Measurements from ENCODE around the gene TMEM170B.

Gene TMEM170B

DNA sequence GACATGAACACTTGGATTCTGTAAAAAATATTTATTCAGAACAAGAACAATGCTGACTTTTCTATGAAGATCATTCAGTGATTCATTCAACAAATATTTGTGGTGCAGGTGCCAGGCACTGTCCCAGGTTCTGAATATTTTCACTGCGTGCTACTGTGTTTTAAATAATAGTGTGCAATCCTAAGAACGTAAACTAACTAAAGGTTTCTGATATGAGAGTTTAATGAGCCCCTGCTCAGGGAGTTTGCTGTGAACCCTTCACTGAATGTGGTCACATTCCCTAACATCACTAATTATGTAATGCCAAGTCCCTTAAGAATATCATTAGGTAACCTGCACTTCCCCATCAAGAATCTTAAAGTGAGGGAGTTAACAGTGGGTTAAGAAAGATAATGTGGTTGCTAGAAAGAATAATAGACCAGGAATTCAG lies 1.7 kb upstream of the TMEM170B start:
- Histone ChIP-seq H3K27me3 (replicated peaks) (no peaks in the 10 kb centered on the region), H3K27ac (no peak overlapping the region), H3K36me3 (replicated peaks) (no peaks in the 10 kb centered on the region), H3K4me3 (ENCODE audit: low read depth, low read length) (no peak overlapping the region)
- TF ChIP-seq, protein P1, sequence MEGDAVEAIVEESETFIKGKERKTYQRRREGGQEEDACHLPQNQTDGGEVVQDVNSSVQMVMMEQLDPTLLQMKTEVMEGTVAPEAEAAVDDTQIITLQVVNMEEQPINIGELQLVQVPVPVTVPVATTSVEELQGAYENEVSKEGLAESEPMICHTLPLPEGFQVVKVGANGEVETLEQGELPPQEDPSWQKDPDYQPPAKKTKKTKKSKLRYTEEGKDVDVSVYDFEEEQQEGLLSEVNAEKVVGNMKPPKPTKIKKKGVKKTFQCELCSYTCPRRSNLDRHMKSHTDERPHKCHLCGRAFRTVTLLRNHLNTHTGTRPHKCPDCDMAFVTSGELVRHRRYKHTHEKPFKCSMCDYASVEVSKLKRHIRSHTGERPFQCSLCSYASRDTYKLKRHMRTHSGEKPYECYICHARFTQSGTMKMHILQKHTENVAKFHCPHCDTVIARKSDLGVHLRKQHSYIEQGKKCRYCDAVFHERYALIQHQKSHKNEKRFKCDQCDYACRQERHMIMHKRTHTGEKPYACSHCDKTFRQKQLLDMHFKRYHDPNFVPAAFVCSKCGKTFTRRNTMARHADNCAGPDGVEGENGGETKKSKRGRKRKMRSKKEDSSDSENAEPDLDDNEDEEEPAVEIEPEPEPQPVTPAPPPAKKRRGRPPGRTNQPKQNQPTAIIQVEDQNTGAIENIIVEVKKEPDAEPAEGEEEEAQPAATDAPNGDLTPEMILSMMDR (IDR thresholded peaks at IDR 0.05; ENCODE audit: low read depth, low read length, missing control alignments): no peak
- peak; percentile 56 for DNase-seq
- in situ Hi-C loops (cut with HindIII; ENCODE audit: low pct_ligation_motif_present, low sequenced_read_pairs): no loop called here

DNA sequence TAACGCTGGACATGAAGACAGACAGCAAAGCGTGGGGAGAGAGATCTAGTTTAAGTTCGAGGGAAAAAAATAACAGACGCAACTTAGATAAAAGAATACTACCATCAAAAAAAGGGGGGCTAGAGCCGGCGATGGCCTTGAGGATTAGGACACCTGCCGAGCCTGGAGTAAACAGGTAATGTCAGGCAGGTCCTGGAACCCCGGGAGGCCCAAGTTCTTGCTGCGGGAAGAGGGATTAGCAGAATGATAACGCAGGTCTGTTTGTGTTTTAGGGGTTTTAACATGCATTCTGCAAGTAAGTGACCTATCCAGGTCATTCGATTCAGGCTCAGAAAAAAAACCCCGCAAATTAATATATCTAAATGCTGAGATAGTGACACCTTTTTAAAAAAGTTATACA lies 754 bp upstream of the TMEM170B start:
- in situ Hi-C loops (cut with HindIII; ENCODE audit: low pct_ligation_motif_present, low sequenced_read_pairs): no loop called here
- Histone ChIP-seq H3K36me3 (replicated peaks) (no peaks in the 10 kb centered on the region), H3K27me3 (replicated peaks) (no peaks in the 10 kb centered on the region), H3K27ac (no peak overlapping the region), H3K4me3 (ENCODE audit: low read depth, low read length) (peak overlapping the region; percentile 66)
- no peak for DNase-seq
- TF ChIP-seq, protein P1 (IDR thresholded peaks at IDR 0.05; ENCODE audit: low read depth, low read length, missing control alignments): no peak

DNA sequence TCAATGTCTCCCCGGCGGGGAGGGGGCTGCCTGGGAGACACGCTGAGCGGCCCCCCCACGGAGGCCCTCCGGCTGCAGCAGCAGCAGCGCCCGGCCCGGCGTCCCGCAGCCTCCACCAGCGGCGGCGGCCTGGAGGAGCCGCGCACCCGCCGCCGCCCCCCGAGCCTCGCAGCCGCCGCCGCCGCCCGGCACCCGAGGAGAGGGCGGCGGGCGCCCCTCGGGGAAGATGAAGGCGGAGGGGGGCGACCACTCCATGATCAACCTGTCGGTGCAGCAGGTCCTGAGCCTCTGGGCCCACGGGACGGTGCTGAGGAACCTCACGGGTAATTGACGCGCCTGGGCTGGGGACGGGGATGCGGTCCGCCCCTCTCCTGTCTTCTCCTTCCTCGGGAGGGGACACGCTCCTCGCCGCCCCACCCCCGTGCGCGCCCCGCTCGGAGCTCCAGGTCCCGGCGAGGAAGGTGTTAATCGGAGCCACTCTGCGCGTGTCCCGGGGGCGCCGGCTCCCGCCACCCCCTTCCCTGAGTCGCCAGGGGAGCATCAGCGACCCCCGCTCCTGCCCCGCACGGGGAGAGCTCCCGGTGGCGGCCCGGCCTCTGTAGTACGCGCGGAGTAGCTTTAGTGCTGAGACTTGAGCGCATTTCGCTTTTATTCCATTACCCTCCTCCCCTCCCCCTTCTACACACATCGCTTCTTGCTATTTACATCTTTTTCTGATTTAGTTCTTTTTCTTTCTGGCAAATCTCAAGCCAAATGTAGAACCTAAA lies 686 bp downstream of the TMEM170B start:
- peak overlapping the region; percentile 66 for H3K4me3 ChIP-seq (ENCODE audit: low read depth, low read length)
- H3K27me3 ChIP-seq (replicated peaks): no peaks in the 10 kb centered on the region
- TF ChIP-seq, protein P1 (IDR thresholded peaks at IDR 0.05; ENCODE audit: low read depth, low read length, missing control alignments): no peak
- no peaks in the 10 kb centered on the region for H3K36me3 ChIP-seq (replicated peaks)
- H3K27ac ChIP-seq: no peak overlapping the region
- in situ Hi-C loops (cut with HindIII; ENCODE audit: low pct_ligation_motif_present, low sequenced_read_pairs): no loop called here
- no peak for DNase-seq

DNA sequence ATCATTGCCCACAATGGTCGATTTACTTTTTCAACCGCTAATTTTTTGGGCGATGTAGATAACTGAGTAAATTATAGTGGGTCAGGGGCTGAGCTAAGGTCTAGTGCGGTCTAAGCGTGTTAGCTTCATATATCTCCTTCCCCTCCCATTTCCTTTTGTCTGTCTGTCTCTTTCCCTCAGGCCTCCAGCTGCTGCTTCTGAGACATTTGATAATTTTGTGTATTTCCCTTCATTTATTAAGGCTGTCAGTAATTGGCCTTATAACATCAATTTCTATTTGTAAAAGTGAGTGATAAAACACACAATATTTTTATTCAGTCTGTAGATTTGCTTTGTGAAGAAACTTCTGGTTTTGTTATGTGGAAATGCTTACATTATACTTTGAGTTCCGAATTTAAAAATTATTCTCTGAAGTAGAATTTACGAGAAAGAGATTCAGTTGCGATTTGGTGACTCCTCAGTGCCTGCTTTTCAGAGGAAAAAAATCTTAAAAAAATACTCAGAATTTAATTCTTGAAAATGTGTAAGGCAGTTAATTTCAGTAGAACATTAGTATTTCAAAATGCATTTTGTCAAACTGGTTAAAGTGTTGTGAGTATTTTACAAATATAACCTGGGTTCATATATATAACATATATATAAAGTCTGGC lies 1.4 kb downstream of the TMEM170B start:
- no peaks in the 10 kb centered on the region for H3K27me3 ChIP-seq (replicated peaks)
- no peak overlapping the region for H3K27ac ChIP-seq
- TF ChIP-seq, protein P1 (IDR thresholded peaks at IDR 0.05; ENCODE audit: low read depth, low read length, missing control alignments): no peak
- peak overlapping the region; percentile 66 for H3K4me3 ChIP-seq (ENCODE audit: low read depth, low read length)
- H3K36me3 ChIP-seq (replicated peaks): no peaks in the 10 kb centered on the region
- no peak for DNase-seq
- in situ Hi-C loops (cut with HindIII; ENCODE audit: low pct_ligation_motif_present, low sequenced_read_pairs): no loop called here

DNA sequence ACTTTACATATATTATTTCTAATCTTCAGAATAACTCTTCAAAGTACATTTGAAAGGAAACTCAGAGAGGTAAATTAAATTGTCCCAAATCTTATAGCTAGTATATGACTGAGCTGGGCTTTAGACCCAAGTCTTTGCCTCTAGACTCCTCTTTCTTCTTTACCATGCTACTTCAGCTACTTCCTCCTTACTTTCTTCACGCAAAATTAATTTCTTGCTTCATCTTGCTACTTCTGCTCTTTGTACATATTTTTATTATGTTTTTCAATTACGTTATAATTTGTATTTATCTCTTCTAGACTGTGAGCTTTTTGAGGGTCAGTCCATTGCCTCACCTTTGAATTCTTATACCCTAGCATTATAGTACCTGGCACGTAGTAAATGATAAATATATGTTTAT lies 5.3 kb downstream of the TMEM170B start:
- Histone ChIP-seq H3K27ac (no peak overlapping the region), H3K36me3 (replicated peaks) (no peaks in the 10 kb centered on the region), H3K4me3 (ENCODE audit: low read depth, low read length) (no peak overlapping the region), H3K27me3 (replicated peaks) (no peaks in the 10 kb centered on the region)
- in situ Hi-C loops (cut with HindIII; ENCODE audit: low pct_ligation_motif_present, low sequenced_read_pairs): no loop called here
- DNase-seq: no peak
- TF ChIP-seq, protein P1 (IDR thresholded peaks at IDR 0.05; ENCODE audit: low read depth, low read length, missing control alignments): no peak

Measured in brain microvascular endothelial cell (primary cell).